GM21737 (cell line): ENCODE results near the gene SH2D6.

Source experiments
- ATAC-seq: cut with Tn5 transposase; IDR thresholded peaks from one replicate; pipeline ENCODE4 v1.9.1; 2021; ENCODE audit warnings: mild to moderate bottlenecking, moderate library complexity; ENCODE audit not compliant: unreplicated experiment

Gene SH2D6

DNA sequence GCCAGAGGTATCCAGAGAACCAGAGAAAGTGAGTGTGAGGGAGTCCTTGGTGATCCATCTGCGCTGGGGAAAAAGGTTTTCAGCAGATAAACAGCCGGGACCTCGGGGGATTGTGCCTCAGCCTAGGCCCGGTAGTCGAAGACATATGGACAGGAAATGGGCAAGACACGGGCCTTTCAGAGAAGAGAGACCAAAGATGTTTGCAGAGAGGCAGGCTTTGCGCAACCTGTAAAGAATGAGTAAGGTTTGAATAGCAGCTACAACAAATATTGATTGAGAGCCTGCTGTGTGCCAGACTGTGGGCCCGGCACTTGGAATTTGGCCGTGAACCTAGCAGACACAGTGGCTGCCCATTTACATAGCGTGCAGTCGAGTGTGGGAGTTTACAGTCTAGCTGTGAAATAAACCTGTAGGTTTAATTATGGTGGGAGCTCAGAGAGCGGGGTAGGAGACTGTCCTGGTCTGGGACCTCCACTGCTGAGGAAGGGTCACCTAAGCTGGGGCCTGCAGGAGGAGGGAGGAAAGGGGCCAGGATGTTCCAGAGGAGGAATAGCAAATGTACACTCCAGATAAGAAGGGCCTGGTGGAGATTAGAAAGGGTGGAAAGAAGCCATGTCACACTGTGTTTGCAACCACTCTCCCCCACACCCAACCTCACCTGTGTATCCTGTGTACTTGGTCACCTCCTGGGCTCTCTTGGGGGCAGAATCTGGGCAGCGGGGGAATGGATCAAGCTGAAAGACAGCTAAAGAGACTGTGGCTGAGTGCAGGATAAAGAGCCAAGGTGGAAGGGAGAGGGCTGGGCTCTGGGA lies 3.0 kb downstream of the SH2D6 start:
- no peak for ATAC-seq

DNA sequence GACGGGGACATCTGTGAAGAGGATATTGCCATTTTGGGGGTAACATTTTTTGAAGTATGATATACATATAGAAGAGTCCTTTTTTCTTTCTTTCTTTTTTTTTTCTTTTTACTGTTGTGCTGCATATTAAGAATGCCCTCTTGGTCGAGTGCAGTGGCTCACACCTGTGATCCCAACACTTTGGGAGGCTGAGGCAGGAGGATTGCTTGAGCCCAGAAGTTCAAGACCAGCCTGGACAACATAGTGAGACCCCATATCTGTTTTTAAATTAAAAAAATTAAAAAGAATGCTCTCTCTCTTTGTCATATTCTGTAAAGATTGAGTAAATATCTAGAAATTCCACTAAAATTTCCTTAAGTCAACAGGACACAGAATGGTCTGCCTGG lies 3.6 kb downstream of the SH2D6 start:
- no peak for ATAC-seq

DNA sequence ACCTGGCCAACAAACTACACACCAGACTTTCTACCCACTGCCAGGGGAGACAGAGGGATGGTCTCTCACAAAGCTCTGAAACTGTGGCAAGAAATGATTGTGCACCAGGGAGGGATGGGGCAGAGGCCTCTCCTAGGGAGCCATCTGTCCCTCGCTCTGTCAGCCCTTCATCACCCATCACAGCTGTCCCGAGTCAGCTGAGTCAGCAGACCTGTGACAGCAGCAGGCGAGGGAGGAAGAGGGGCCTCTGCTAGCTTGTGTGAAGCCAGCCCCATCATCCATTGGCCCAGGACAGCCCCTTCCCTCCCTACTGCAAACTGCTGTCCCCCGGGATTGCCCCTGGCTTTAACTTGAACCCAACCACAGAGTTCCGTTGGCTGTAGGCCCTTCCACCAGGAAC lies 5.0 kb downstream of the SH2D6 start:
- ATAC-seq, result no peak

DNA sequence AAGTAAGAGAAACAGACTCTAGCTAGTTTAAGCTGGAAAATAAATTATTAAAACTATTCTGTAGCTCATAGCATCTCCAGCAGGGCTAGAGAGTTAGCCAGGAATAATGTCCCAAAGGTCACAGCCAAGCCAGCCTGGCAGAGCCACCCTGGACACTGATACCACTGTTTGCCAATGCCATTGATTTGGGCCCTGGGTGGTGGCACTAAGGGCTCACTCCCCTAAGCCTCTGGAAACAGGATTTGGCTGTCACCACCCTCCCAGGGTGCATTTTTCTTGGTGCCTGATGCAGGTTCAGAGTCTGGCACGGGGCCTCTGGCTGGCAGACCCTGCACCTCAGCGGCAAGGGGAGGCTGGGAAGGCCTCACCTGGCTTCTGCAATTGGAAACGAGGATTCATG lies 7.1 kb downstream of the SH2D6 start:
- ATAC-seq, result no peak

DNA sequence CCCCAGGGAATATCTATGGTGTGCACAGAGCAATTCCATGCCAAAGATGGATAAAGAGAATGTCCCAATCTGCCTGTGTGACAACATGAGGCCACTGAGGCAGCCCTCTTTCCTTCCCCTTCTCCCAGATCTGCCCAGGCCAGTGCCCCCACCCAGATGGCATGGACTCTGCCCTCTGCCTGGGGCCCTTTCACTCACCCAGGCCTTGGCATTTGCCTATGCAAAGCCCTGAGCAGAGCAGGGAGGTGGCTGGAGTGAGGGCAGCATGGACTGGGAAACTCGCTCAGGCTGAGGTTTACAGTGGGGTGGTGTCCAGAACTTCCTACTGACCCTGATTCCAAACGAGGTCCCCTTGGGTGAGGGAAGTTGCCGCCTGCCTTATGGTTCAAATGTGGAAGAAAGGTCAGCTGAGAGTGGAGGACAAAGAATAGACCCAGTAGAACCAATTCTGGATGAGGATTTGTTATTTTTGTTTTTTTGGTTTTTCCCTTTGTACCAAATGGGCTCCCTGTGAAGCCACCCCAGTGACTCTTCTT lies 8.9 kb downstream of the SH2D6 start:
- ATAC-seq, result no peak

DNA sequence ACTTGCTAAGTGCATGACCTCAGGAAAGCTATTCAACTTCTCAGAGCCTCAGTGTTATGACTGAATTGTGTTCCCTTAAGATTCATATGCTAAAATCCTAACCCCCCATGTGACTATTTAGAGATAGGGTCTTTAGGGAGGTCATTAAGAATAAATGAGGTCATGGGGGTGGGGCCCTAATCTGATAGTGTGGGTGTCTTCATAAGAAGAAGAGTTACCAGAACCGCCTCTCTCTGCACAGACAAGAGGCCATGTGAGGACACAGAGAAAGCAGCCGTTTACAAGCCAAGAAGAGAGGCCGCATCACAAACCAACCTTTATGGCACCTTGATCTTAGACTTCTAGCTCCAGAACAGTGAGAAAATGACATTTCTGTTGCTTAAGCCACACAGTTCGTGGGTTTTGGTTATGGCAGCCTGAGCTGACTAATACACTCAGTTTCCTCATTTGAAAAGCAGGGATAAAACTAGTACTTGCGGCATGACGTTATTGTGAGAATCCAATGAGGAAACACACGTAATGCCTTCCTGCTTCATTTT lies 9.9 kb downstream of the SH2D6 start:
- ATAC-seq, result no peak

DNA sequence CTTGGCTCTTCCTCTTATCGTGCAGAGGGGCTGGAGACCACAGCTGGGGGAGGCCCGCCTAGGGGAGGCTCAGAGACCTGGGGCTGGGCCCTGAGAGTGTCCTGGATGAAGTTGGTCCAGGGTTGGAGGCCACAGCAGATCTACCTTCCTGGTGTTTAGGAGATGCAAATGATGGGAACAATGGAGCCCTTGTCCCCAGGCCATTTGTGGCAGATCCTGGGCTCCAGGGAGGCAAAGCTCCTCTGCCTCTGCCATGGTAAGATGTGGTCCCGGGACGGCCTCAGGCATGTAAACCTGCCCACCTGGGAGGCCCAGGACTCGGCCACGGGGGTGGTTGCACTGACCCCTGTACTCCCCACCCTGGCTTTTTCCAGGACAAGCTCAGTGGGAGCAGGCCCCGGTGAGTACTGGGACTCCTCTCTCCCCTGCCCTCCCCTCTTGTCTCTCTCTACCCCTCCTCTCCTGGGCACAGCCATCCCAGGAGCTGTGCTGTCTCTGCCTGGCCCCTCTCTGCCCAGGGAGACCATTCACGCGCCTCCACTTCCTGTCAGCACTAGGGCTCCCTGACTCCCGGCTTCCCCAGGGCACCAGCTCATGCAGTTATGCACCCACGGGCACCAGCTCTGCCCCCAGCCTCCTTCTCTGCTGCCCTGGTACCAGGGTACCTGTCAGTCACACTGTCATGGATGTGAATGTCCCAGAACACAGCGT lies 10.9 kb downstream of the SH2D6 start:
- ATAC-seq, result no peak

DNA sequence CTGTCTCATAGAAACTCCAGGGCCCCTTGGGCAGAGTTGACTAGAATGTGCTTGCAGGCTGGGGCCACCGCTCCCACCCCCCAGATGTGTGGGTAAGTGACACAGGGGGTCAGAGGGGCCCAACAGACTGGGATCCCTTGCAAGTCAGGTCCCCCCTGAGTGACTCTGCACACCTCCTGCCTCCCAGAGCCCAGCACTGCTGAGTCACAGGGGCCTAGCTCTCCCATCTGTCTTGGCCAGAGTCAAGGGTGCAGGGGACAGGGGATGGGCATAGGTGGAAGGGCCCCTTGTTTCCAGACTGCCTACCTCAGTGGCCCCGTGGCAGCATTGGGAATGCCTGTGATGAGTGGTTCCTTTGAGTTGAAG lies 11.4 kb downstream of the SH2D6 start:
- ATAC-seq, result no peak

DNA sequence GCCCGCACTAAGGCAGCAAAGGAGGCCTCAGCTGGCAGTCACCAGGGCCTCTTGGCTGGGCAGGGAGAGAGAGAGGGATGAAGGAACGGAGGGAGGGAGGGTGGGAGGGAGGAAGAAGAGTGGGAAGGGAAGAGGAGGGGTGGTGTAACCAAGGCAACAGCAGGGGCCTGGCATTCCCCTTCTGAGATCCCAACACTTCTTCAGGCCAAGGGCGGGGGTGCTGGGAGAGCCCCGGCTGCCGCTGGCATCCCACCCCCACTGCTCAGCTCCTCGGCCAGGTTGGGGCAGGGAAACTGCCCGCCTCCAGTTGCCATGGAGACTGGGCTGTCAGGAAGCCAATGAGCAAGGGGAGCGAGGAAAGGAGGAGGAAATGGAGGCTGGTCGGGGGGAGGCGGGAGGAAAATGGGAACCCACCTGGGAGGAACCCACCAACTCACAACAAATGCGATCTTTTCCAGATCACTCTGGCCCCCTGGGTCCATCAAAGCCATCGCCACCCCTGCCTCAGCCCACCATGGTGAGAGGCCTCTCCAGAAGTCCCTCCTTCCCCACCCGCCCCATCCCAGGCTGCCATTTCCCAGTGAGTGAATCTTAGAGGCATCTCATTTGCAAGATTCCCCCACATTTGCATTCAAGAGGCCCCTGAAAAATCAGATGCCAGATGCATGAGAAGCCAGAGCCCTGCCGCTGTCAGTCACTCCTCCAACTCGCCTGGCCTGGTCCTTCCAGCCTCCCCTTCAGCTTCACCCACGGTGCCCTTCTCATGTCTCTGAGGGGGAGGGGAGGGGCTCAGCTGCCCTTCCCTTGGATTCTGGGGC lies 12.4 kb downstream of the SH2D6 start:
- no peak for ATAC-seq

DNA sequence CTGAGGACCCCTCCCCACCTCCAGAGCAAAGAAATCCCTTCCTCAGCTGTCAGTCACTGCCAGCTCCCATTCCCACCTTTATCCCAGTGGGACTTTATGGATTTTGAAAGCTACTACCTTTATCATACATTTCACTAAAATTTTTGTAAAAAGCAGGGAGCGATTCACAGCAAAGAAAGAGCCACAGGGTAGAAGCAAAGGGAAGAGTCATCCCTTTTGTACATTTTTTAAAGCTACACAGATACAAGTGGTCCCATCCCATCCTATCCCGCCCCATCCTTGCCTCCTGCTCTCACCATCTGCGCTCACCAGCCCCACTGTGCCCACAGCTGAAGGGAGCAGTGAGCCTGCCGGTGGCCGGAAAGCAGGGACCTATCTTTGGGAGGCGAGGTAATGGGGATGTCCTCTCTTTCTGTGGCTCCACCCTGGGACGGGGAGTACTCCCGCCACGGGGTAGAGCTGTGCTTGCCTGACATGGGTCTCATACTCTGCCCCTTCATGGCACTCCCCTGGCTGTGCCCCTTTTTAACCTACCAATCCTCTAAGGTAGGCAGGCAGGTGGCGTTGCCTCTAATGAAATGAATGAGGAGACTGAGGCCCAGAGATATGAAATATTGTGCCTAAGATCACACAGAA lies 13.2 kb downstream of the SH2D6 start:
- no peak for ATAC-seq

DNA sequence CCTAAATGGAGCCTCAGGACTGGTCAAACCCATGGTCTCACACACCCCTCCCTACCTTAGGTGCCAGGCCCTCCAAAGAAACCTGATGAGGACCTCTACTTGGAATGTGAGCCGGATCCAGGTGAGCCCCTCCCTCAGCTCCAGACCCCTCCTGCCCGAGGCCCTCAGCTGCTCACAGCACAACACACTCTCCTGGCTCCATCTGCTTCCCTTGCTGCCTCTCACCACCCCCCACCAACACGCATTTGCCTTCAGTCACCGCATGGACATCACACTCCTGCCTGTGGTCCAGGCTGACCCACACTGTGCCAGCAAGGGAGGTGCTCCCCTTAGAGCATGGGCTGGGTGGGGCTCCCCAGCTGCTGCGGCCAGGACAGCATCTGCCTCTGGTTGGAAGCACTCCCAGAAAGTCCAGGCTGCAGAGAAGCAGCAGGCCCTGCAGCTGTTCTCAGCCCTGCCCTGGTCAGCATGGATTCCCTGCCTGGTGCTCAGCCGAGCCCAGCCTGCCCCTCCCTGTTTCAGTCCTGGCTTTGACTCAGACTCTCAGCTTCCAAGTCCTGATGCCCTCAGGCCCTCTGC lies 15.1 kb downstream of the SH2D6 start:
- ATAC-seq, result no peak

DNA sequence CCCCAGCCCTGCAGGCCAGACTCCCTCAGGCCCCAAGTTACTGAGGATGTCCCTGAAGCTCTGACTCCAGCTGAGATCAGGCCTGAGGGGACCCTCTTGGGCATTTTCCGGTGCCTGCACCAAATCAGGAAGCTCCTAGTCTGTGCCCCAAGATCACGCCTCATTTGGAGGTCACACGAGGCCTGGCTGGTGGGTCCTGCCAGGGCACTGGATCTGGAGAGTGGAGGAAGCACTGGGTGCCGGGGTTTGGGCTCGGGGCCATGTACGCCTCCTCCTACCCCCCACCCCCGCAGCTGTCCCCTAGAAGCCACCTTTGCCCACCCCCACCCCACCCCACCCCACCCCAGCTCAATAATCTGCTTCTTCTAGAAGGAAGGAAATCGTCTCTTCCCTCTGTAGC lies 16.2 kb downstream of the SH2D6 start:
- ATAC-seq, result no peak

DNA sequence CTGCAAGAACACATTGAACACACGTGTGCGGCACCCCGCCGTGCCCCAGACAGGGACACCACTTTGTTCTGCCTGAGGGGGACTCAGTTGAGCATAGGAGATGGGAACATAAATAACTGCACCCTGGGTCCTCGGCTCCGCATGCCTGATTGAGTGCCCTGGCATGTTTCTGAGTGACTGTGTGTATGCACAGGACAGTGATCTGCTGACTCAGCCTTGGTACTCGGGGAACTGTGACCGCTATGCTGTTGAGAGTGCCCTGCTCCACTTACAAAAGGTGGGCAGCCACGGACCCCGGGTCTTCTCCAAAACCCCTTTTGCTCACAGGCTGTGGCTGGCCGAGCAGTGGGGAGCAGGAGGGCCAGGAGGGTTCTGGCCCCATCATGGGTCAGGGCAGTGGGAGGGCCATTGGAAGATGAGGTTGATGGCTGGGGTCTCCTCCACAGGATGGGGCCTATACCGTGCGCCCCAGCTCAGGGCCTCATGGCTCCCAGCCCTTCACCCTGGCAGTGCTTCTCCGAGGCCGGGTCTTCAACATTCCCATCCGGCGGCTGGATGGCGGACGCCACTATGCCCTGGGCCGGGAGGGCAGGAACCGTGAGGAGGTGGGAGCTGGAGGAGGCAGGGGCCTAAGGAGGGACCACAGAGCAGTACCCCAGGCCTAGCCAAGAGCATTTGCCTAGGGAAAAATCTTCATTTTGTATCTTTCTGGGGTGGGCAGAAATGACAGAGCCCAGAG lies 16.9 kb downstream of the SH2D6 start:
- no peak for ATAC-seq

DNA sequence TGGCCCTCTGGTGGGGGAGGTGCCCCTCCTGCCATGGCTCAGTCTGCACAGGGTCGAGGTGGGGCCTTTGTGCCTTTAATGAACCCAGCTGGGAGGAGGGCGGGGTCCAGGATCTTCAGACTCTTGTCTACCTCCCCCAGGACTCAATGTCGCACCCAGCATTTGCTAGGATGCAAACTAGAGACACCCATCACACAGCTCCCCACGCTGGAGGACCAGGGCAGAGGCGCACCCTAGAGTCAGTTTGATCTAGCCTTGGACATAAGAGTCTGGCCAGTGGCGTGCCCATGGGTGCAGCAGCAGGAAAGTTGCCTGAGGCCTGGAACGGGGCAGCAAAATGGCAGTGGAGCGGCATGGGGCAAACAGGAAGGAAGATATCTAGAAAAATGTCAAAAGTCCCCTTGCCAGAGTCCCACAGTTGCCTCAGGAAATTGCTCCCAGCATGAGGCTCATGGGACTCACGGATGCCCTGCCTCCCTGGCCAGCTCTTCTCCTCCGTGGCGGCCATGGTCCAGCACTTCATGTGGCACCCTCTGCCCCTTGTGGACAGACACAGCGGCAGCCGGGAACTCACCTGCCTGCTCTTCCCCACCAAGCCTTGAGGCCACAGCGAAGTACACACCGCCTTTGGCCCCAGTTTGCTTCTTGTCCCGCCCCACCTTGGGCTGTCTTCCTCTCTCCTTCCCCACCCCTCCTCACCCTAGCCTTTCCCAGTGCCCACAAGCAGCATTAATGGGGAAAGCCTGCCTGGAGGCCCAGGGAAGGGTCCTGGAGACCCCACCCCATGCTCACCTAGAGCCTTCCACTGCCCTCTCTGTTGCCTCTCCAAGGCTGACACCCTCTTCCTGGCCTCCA lies 17.7 kb downstream of the SH2D6 start:
- ATAC-seq, result no peak

DNA sequence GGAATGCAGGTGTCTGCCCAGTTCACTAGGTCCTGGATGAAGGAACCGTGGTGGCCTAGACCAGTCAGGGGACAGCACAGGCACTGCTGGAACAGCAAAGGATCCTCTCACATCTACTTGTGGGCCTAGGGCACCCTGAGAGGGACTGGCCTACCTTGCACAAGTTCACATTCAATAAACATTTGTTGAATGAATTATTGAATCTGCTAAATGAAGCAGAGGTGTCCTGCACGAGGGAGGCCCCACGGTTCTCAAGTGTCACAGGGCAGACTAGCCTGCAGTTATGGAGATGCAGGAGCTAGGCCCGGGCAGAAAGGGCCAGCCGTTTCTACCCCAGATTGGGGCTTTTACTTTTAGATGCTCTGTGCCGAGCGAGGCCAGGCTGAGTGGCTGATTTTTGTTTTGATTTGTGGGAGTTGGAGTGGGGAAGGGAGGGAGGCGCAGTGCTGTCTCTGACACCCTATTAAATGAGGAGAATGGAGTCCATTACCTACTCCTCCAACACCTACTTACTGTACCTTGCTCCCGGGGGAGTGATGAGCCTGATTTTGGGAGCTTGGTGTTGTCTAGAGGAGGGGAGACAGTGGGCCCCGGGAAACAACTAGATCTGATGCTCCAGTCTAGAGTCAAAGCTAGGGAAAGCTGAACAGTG lies 18.4 kb downstream of the SH2D6 start:
- no peak for ATAC-seq

DNA sequence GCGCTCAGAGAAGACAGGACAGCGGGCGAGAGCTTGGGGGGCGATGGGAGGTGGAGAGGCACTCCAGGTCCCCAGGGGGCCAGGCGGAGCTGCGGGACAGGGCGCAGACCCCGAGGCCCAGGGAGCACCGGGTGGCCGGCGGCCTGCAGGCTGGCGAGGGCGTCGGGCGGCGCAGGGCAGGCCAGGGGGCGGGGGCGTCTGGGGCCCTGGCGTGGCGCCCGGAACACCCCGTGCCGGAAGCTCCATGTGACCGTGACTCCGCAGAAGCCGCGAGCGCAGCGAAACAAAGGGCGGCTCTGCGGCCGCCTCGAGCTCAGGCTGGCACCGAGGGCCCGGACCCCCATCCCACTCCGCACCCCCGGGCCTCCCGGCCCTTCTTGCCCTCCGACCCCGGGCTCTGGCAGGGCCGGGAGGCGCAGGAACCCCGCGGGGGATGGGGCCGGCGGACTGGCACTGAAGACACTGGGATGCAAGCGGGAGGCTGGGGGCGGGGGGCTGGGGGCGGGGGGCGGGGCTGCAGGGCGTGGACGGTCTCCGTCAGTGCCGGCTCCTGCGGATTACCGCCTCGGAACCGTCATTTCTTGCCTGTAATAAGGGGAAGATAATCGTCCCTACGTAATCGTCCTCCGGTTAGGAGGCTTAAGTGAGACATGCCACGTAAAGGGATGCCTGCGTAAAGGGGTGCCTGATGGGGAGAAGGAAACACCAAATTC lies 19.1 kb downstream of the SH2D6 start:
- peak; percentile 81 for ATAC-seq

DNA sequence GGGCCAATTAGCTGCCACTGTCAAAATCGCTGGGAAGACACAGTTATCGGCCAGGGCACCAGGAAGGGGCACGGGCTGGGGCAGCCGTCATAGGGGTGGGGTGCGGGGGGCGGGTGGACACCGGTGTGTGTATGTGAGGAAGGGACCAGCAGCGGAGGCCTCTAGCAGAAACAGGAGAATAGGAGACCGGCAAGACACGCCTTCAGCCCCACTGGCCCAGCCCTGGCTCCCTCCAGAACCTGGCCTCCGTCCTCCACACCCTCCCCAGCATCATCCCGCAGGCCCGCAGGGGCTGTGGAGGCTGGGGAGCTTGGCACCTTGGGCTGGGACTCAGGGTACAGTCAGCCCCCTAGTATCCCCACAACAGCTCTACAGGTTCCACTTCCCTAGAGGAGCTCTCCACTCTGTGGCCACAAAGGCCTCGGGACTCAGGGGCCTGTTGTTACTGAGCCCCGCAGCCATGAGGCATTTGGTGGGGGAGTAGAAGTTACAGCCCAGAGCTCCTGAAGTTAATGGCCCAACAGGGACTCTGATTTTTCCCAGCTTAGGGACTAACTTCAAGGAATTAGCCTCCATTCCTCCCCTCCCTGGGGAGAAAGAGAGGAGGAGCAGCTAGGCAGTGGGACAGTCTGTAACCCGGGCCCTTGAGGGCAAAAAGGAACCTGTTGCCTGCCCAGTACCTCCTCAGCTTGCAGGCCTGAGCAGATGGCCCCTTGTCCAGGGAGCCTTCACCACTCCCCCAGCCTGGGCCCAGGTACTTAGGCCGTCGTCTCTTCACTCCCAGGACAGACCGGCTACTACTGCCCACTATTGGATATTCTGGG lies 19.9 kb downstream of the SH2D6 start:
- ATAC-seq, result no peak
